HTERT RPE-1 (cell line): ENCODE measurements around the gene DDX31.

Experiments
- in situ Hi-C: fragments of 300-500 bp; cut with MboI; formaldehyde crosslinking; loops from 4 replicates; pipeline ENCODE4 v1.14.3; 2020; ENCODE audit warnings: low sequenced_read_pairs

The DDX31 gene

GRCh38 chr9:132548751-132549640, 120.8 kb downstream of the DDX31 start:
- in situ Hi-C loops = no loop called here

GRCh38 chr9:132547976-132548730, 121.6 kb downstream of the DDX31 start:
- in situ Hi-C loops = no loop called here

DNA sequence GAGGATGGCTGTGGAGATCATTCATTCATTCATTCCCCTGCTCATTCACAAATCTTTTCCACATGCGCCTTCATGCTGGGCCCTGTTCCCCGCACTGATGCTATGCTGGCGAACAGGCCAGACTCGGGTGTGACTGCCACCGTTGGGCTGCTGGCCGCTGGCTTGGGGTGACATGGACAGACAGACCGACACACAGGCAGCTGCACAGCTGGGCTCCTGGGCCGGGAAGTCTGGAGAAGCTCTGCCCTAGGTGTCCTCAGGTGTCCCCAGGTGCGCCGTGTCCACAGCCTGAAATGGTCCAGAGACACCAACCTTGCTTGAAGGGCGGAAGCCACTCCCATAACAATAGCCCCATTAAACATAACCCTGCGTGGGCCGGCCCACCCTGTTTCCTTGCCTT, 122.3 kb downstream of the DDX31 start:
- in situ Hi-C loops = no loop called here

DNA sequence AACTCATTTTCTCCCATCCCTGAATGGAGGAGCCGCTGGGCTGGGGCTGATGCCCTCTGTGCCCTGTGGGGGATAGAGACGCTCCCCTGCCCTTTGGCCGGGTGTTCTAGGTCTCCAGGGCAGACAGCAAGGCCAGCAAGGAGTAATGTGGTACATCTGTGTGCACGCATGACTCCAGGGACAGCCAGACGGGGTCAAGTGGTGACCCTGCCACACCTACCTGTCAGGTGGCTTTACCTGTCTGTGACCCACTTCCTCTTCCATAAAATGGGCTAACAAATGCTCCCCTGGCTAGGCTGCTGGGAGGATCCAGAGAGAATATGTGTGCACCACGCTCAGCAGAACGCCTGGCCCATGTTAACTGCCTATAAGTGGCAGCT, 122.7 kb downstream of the DDX31 start:
- in situ Hi-C loops = no loop called here

GRCh38 chr9:132546148-132547051, 123.4 kb downstream of the DDX31 start:
- in situ Hi-C loops = no loop called here

DNA sequence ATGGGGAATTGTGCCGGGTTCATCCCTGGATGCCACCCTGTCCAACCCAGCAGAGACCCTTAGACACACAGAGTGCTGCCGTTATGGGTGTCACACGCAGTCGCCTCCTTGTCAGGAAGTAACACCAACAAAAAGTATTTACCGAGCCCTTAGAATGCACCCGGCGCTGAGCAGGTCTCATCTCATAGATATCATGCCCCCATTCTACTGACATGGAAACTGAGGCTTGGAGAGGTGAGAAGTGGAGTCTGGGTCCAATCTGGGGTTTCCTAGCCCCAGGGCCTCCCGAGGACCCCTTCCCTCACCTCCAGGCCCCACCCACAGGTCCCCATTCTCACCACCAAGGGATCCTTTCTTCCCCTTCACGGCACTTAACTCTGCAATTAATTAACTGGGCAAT, 124.2 kb downstream of the DDX31 start:
- in situ Hi-C loops = no loop called here

GRCh38 chr9:132543960-132544359, 125.8 kb downstream of the DDX31 start:
- in situ Hi-C loops = no loop called here

DNA sequence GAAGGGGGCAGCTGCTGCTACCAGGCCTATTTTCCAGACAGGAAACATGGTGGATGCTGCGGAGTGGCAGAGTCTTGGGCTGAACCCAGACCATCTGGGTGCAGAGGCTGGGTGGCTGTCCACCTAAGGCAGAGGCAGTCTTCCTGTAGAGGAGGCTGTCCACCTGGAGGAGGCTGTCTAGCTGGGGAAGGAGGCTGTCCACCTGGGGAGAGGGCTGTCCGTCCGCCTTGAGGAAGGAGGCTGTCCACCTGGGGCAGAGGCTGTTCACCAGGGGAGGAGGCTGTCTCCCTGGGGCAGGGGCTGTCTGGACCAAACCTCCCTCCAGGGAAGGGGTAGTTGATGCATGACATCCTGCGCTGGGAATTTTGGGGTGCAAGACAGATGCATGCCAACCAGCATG, 126.5 kb downstream of the DDX31 start:
- in situ Hi-C loops = no loop called here
